Measurements from ENCODE around the gene CCBE1.
A peak's percentile ranks its signal among the peaks of the same experiment; 100 is the strongest.

CCBE1 gene

GRCh38 chr18:59451963-59452362 is 245.3 kb downstream of the CCBE1 start:
- no peak for TF ChIP-seq FOXP2 (optimal IDR thresholded peaks at IDR 0.05; ENCODE audit: borderline replicate concordance, extremely low read depth, extremely low read length, insufficient read depth)
- no peak for TF ChIP-seq REST (IDR thresholded peaks at IDR 0.05; ENCODE audit: insufficient read depth in 1 of 2, low read depth in 2 of 2, low read length in 2 of 2)
- TF ChIP-seq POLR2AphosphoS5 (IDR thresholded peaks at IDR 0.05; ENCODE audit: low read depth, low read length), result no peak
- no peak for TF ChIP-seq TAF1 (IDR thresholded peaks at IDR 0.05; ENCODE audit: borderline replicate concordance, insufficient read depth, low read length)
- no peak for TF ChIP-seq SIN3A (IDR thresholded peaks at IDR 0.05; ENCODE audit: borderline replicate concordance, insufficient read depth, low read length)

- TF ChIP-seq POLR2AphosphoS5 (IDR thresholded peaks at IDR 0.05; ENCODE audit: low read depth, low read length), result no peak
- TF ChIP-seq SIN3A (IDR thresholded peaks at IDR 0.05; ENCODE audit: borderline replicate concordance, insufficient read depth, low read length), result no peak
- no peak for TF ChIP-seq REST (IDR thresholded peaks at IDR 0.05; ENCODE audit: insufficient read depth in 1 of 2, low read depth in 2 of 2, low read length in 2 of 2)
- TF ChIP-seq FOXP2 (optimal IDR thresholded peaks at IDR 0.05; ENCODE audit: borderline replicate concordance, extremely low read depth, extremely low read length, insufficient read depth), result no peak
- no peak for TF ChIP-seq TAF1 (IDR thresholded peaks at IDR 0.05; ENCODE audit: borderline replicate concordance, insufficient read depth, low read length)
These were observed 246.2 kb downstream of the CCBE1 start for GRCh38 chr18:59451073-59451472.

- TF ChIP-seq POLR2AphosphoS5 (IDR thresholded peaks at IDR 0.05; ENCODE audit: low read depth, low read length), result no peak
- TF ChIP-seq SIN3A (IDR thresholded peaks at IDR 0.05; ENCODE audit: borderline replicate concordance, insufficient read depth, low read length), result no peak
- no peak for TF ChIP-seq TAF1 (IDR thresholded peaks at IDR 0.05; ENCODE audit: borderline replicate concordance, insufficient read depth, low read length)
- no peak for TF ChIP-seq REST (IDR thresholded peaks at IDR 0.05; ENCODE audit: insufficient read depth in 1 of 2, low read depth in 2 of 2, low read length in 2 of 2)
- no peak for TF ChIP-seq FOXP2 (optimal IDR thresholded peaks at IDR 0.05; ENCODE audit: borderline replicate concordance, extremely low read depth, extremely low read length, insufficient read depth)
These were observed 248.7 kb downstream of the CCBE1 start for GRCh38 chr18:59448546-59448945.

GRCh38 chr18:59446012-59446411 is 251.2 kb downstream of the CCBE1 start:
- TF ChIP-seq SIN3A (IDR thresholded peaks at IDR 0.05; ENCODE audit: borderline replicate concordance, insufficient read depth, low read length) (no peak), REST (IDR thresholded peaks at IDR 0.05; ENCODE audit: insufficient read depth in 1 of 2, low read depth in 2 of 2, low read length in 2 of 2) (peak; percentile 66 to 93; a peak in 3 of 4 replicates)

GRCh38 chr18:59437851-59438569 is 259.2 kb downstream of the CCBE1 start:
- no peak for TF ChIP-seq TAF1 (IDR thresholded peaks at IDR 0.05; ENCODE audit: borderline replicate concordance, insufficient read depth, low read length)
- TF ChIP-seq POLR2AphosphoS5 (IDR thresholded peaks at IDR 0.05; ENCODE audit: low read depth, low read length), result no peak
- TF ChIP-seq SIN3A (IDR thresholded peaks at IDR 0.05; ENCODE audit: borderline replicate concordance, insufficient read depth, low read length), result no peak
- TF ChIP-seq FOXP2 (optimal IDR thresholded peaks at IDR 0.05; ENCODE audit: borderline replicate concordance, extremely low read depth, extremely low read length, insufficient read depth), result no peak
- TF ChIP-seq REST (IDR thresholded peaks at IDR 0.05; ENCODE audit: insufficient read depth in 1 of 2, low read depth in 2 of 2, low read length in 2 of 2), result no peak

All from PFSK-1 (cell line).